Measurements from ENCODE around the gene EPHA2.

- TF ChIP-seq, protein P1, sequence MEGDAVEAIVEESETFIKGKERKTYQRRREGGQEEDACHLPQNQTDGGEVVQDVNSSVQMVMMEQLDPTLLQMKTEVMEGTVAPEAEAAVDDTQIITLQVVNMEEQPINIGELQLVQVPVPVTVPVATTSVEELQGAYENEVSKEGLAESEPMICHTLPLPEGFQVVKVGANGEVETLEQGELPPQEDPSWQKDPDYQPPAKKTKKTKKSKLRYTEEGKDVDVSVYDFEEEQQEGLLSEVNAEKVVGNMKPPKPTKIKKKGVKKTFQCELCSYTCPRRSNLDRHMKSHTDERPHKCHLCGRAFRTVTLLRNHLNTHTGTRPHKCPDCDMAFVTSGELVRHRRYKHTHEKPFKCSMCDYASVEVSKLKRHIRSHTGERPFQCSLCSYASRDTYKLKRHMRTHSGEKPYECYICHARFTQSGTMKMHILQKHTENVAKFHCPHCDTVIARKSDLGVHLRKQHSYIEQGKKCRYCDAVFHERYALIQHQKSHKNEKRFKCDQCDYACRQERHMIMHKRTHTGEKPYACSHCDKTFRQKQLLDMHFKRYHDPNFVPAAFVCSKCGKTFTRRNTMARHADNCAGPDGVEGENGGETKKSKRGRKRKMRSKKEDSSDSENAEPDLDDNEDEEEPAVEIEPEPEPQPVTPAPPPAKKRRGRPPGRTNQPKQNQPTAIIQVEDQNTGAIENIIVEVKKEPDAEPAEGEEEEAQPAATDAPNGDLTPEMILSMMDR (IDR thresholded peaks at IDR 0.05): no peak
- no peak for TF ChIP-seq POLR2A (IDR thresholded peaks at IDR 0.05)
These were observed 56.5 kb downstream of the EPHA2 start for GRCh38 chr1:16099412-16099811.

Measured in body of pancreas (tissue), 4 donors.